Erythroblast (primary cell): ENCODE measurements around the gene P2RX2.

Experiments
- DNase-seq, 2 experiments: peaks; one replicate each; lab custom pipeline; 2025; lab: John Stamatoyannopoulos, UW
- GATA1 ChIP-seq: IDR thresholded peaks from 2 replicates; pipeline ENCODE4 v1.6.1; 2011; ENCODE audit warnings: low read depth, mild to moderate bottlenecking, control low read depth, low read length, moderate library complexity
- POLR2A ChIP-seq: IDR thresholded peaks from 2 replicates; pipeline ENCODE4 v1.6.1; 2011; ENCODE audit warnings: mild to moderate bottlenecking, low read length

Gene P2RX2

GRCh38 chr12:132614861-132615578 lies 3.6 kb upstream of the P2RX2 start:
- no peak for TF ChIP-seq GATA1
- TF ChIP-seq POLR2A: no peak
- peak; percentile 79 to 87 for DNase-seq

GRCh38 chr12:132615579-132616038 lies 3.0 kb upstream of the P2RX2 start:
- TF ChIP-seq POLR2A: no peak
- no peak for TF ChIP-seq GATA1
- DNase-seq: no peak

- TF ChIP-seq POLR2A (no peak), GATA1 (no peak)
- no peak for DNase-seq
Measured at GRCh38 chr12:132617135-132617701, 1.4 kb upstream of the P2RX2 start.

- TF ChIP-seq POLR2A: no peak
- no peak for TF ChIP-seq GATA1
- no peak for DNase-seq
Measured at GRCh38 chr12:132617822-132618682, 524 bp upstream of the P2RX2 start.

- DNase-seq: no peak
- no peak for TF ChIP-seq GATA1
- TF ChIP-seq POLR2A: no peak
Measured at GRCh38 chr12:132619071-132619385, 452 bp downstream of the P2RX2 start.

- DNase-seq: no peak
- no peak for TF ChIP-seq POLR2A
- no peak for TF ChIP-seq GATA1
Measured at GRCh38 chr12:132619386-132620112, 973 bp downstream of the P2RX2 start.

- no peak for DNase-seq
Measured at GRCh38 chr12:132620113-132620898, 1.7 kb downstream of the P2RX2 start.

GRCh38 chr12:132620899-132621656 lies 2.5 kb downstream of the P2RX2 start:
- TF ChIP-seq GATA1 (no peak), POLR2A (no peak)
- peak in 1 of 2 experiments; percentile 16 for DNase-seq

More at GRCh38 chr12:132620113-132620898, 1.7 kb downstream of the P2RX2 start:
- TF ChIP-seq GATA1 (no peak), POLR2A (no peak)

- TF ChIP-seq GATA1 (no peak), POLR2A (no peak)
- DNase-seq: no peak
Measured at GRCh38 chr12:132621657-132622435, 3.3 kb downstream of the P2RX2 start.

- DNase-seq: no peak
- TF ChIP-seq GATA1 (no peak), POLR2A (no peak)
Measured at GRCh38 chr12:132622437-132623071, 4.0 kb downstream of the P2RX2 start.
